Epithelial cell of esophagus (primary cell): ENCODE data around the gene FAR2.
A peak's percentile ranks its signal among the peaks of the same experiment; 100 is the strongest.

ENCODE experiments used
- DNase-seq: peaks from one replicate; pipeline ENCODE4 v3.0.0; 2010; ENCODE audit warnings: low read depth
- H3K4me3 ChIP-seq: 2 replicates; pipeline ENCODE4 v1.5.1; 2011; ENCODE audit warnings: mild to moderate bottlenecking, low read length, control low read depth
- TF ChIP-seq, protein P1 (sequence below): IDR thresholded peaks from 2 replicates; pipeline ENCODE4 v1.5.1; 2011; ENCODE audit warnings: low read depth, mild to moderate bottlenecking, low read length, control low read depth, inconsistent platforms; ENCODE audit not compliant: insufficient read depth; ENCODE audit errors: missing control alignments

The FAR2 gene

GRCh38 chr12:29317556-29318363 lies 168.7 kb downstream of the FAR2 start:
- TF ChIP-seq, protein P1, sequence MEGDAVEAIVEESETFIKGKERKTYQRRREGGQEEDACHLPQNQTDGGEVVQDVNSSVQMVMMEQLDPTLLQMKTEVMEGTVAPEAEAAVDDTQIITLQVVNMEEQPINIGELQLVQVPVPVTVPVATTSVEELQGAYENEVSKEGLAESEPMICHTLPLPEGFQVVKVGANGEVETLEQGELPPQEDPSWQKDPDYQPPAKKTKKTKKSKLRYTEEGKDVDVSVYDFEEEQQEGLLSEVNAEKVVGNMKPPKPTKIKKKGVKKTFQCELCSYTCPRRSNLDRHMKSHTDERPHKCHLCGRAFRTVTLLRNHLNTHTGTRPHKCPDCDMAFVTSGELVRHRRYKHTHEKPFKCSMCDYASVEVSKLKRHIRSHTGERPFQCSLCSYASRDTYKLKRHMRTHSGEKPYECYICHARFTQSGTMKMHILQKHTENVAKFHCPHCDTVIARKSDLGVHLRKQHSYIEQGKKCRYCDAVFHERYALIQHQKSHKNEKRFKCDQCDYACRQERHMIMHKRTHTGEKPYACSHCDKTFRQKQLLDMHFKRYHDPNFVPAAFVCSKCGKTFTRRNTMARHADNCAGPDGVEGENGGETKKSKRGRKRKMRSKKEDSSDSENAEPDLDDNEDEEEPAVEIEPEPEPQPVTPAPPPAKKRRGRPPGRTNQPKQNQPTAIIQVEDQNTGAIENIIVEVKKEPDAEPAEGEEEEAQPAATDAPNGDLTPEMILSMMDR = peak; percentile 78
- peak; percentile 73 for DNase-seq
- H3K4me3 ChIP-seq = no peak overlapping the region

- DNase-seq = peak; percentile 73
- no peak overlapping the region for H3K4me3 ChIP-seq
- TF ChIP-seq, protein P1 = no peak
Measured at GRCh38 chr12:29320295-29321085, 171.4 kb downstream of the FAR2 start.

GRCh38 chr12:29322157-29322556 lies 173.1 kb downstream of the FAR2 start:
- no peak overlapping the region for H3K4me3 ChIP-seq
- TF ChIP-seq, protein P1 = no peak
- no peak for DNase-seq

GRCh38 chr12:29329411-29329810 lies 180.3 kb downstream of the FAR2 start:
- no peak for DNase-seq
- TF ChIP-seq, protein P1 = no peak
- no peak overlapping the region for H3K4me3 ChIP-seq

DNA sequence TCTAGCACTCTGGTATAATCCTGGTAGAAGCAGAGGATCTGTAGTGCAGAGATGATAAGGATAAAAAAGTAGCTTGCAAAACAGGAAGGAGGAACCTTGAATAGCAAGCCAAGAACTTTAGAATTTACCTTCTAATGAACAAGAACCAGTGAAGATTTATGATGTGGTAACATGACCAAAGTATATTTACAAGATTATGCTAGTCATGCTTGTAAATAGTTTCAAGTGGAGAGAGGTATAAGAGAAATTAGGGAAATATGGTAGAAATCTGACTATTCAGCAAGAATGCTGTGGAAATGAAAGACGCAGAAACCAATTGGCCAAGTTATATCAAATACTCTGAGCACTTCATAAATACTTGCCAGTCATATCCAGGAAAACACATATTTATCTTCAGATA lies 184.1 kb downstream of the FAR2 start:
- no peak for DNase-seq
- H3K4me3 ChIP-seq = no peak overlapping the region
- TF ChIP-seq, protein P1 = no peak

DNA sequence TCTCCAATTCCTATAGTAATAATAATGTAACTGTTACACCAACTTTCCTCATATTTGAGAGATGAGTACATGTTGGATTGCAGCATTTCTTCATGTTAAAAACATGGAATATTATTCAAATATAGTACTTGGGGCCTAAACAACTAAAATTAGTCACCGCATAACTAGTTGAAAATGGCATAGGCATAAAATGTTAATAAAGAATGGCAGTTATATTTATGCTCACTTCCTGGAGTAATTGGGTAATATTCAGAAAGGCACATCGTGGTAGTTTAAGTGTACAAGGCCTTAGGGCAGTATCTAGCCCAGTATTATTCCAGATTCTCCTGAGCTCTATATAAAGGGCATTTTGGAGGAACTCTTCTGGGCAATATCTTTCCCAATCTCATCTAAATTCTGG lies 185.9 kb downstream of the FAR2 start:
- TF ChIP-seq, protein P1 = no peak
- DNase-seq = peak; percentile 11
- no peak overlapping the region for H3K4me3 ChIP-seq

DNA sequence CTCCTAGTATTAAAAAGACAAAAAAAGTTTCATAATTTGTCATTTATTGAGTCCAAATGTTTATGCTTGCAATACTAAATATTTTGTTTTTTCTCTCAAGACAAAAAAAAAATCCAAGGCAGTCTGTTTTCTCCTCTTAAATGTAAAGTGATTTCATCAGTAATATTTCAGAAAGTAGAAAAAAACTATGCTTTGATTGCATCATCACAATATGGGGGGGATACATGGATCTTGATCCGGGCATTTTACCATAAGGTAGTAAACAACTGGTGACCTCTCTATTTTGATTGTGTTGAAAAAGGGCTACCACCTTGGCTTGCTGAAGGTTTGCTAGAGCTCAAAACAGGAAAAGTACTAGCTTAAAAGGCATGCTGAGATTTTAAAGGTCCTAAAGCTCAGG lies 188.2 kb downstream of the FAR2 start:
- no peak for DNase-seq
- H3K4me3 ChIP-seq = no peak overlapping the region
- TF ChIP-seq, protein P1 = no peak
